HepG2 (cell line): ENCODE data around the gene DCDC2. TPM values are rescaled to one million over a fixed set of nuclear protein-coding genes. Genes with fewer than 3 reads are reported as not detected.

Experiments used
- BRD4 ChIP-seq: sonication (generic); formaldehyde crosslinking; IDR thresholded peaks from 2 replicates; pipeline ENCODE4 v1.4.0; 2020; ENCODE audit warnings: missing genetic modification reagents
- CAMTA2 ChIP-seq: sonication (generic); formaldehyde crosslinking; IDR thresholded peaks from 2 replicates; pipeline ENCODE4 v1.4.0; 2020; ENCODE audit warnings: mild to moderate bottlenecking, missing genetic modification reagents, borderline replicate concordance
- CHCHD3 ChIP-seq: sonication (generic); formaldehyde crosslinking; IDR thresholded peaks from 2 replicates; pipeline ENCODE4 v1.8.0; 2022; ENCODE audit warnings: mild to moderate bottlenecking, missing genetic modification reagents, moderate library complexity
- DNMT3B ChIP-seq: conservative IDR thresholded peaks from 2 replicates; pipeline ENCODE4 v1.6.1; 2016; ENCODE audit warnings: missing biosample characterization, control low read depth
- FOXK1 ChIP-seq: sonication (generic); formaldehyde crosslinking; IDR thresholded peaks from 2 replicates; pipeline ENCODE4 v1.4.0; 2020; ENCODE audit warnings: low read depth, missing genetic modification reagents, borderline replicate concordance
- HMGA1 ChIP-seq: sonication (generic); formaldehyde crosslinking; conservative IDR thresholded peaks from 2 replicates; pipeline ENCODE4 v1.4.0; 2020; ENCODE audit warnings: missing genetic modification reagents
- HOXA3 ChIP-seq: sonication (generic); formaldehyde crosslinking; IDR thresholded peaks from 2 replicates; pipeline ENCODE4 v1.5.0; 2020; ENCODE audit warnings: missing genetic modification reagents
- KAT2B ChIP-seq: fragments of 150-350 bp; IDR thresholded peaks from 2 replicates; pipeline ENCODE4 v1.6.1; 2014; ENCODE audit warnings: low read depth, low read length, borderline replicate concordance
- MATR3 ChIP-seq: sonication (generic); formaldehyde crosslinking; IDR thresholded peaks from 2 replicates; pipeline ENCODE4 v1.4.0; 2020; ENCODE audit warnings: missing genetic modification reagents
- MEF2D ChIP-seq: sonication (generic); formaldehyde crosslinking; IDR thresholded peaks from 2 replicates; pipeline ENCODE4 v1.5.1; 2020; ENCODE audit warnings: mild to moderate bottlenecking, missing genetic modification reagents
- MIER3 ChIP-seq: IDR thresholded peaks from 2 replicates; pipeline ENCODE4 v1.6.1; 2016; ENCODE audit warnings: missing compliant biosample characterization, borderline replicate concordance
- MTF2 ChIP-seq: sonication (generic); formaldehyde crosslinking; IDR thresholded peaks from 2 replicates; pipeline ENCODE4 v1.5.0; 2020; ENCODE audit warnings: missing genetic modification reagents, borderline replicate concordance
- NFE2L2 ChIP-seq: fragments of 150-350 bp; IDR thresholded peaks from 2 replicates; pipeline ENCODE4 v1.6.1; 2014; ENCODE audit warnings: low read length
- NR2F1 ChIP-seq, 2 experiments: fragments of 450-650 bp in 1 of 2; formaldehyde crosslinking in 1 of 2; IDR thresholded peaks; 2 replicates each; pipeline versions ENCODE4 v1.5.0 to v1.6.1; 2016 to 2020; ENCODE audit warnings: mild to moderate bottlenecking in 1 of 2, missing compliant biosample characterization in 1 of 2, missing genetic modification reagents in 1 of 2, moderate library complexity in 1 of 2
- PAF1 ChIP-seq: IDR thresholded peaks from 2 replicates; pipeline ENCODE4 v1.6.1; 2016; ENCODE audit warnings: missing genetic modification reagents, missing compliant biosample characterization
- PHB2 ChIP-seq: fragments of 450-650 bp; IDR thresholded peaks from 2 replicates; pipeline ENCODE4 v1.6.1; 2018; ENCODE audit not compliant: partially characterized antibody
- SOX6 ChIP-seq, 2 experiments: fragments of 450-650 bp in 1 of 2; sonication (generic) in 1 of 2; formaldehyde crosslinking in 1 of 2; IDR thresholded peaks; 2 replicates each; pipeline versions ENCODE4 v1.4.0 to v1.6.1; 2017 to 2020; ENCODE audit warnings: antibody characterized with exemption in 1 of 2, mild to moderate bottlenecking in 1 of 2, missing genetic modification reagents in 1 of 2
- SP1 ChIP-seq, 2 experiments: fragments of 450-650 bp in 1 of 2; sonication (generic) in 1 of 2; formaldehyde crosslinking in 1 of 2; IDR thresholded peaks; 2 replicates each; pipeline versions ENCODE4 v1.4.0 to v1.6.1; 2016 to 2020; ENCODE audit warnings: missing genetic modification reagents in 1 of 2
- ZBTB26 ChIP-seq: IDR thresholded peaks from 2 replicates; pipeline ENCODE4 v1.6.1; 2016; ENCODE audit warnings: missing compliant biosample characterization, missing genetic modification reagents, borderline replicate concordance
- ZFP36L2 ChIP-seq: sonication (generic); formaldehyde crosslinking; IDR thresholded peaks from 2 replicates; pipeline ENCODE4 v1.4.0; 2020; ENCODE audit warnings: missing genetic modification reagents
- ZFP62 ChIP-seq: sonication (generic); formaldehyde crosslinking; IDR thresholded peaks from 2 replicates; pipeline ENCODE4 v1.4.0; 2020; ENCODE audit warnings: missing genetic modification reagents
- ZFYVE20 ChIP-seq: sonication (generic); formaldehyde crosslinking; IDR thresholded peaks from 2 replicates; pipeline ENCODE4 v1.8.0; 2023; ENCODE audit warnings: low read depth, mild to moderate bottlenecking, moderate library complexity, missing genetic modification reagents, borderline replicate concordance
- ZNF414 ChIP-seq: sonication (generic); formaldehyde crosslinking; IDR thresholded peaks from 2 replicates; pipeline ENCODE4 v1.5.0; 2020; ENCODE audit warnings: missing genetic modification reagents
- ZNF607 ChIP-seq: sonication (generic); formaldehyde crosslinking; IDR thresholded peaks from 2 replicates; pipeline ENCODE4 v1.5.1; 2020; ENCODE audit warnings: missing genetic modification reagents, mild to moderate bottlenecking, borderline replicate concordance
- ZUFSP ChIP-seq: sonication (generic); formaldehyde crosslinking; IDR thresholded peaks from 2 replicates; pipeline ENCODE4 v1.9.0; 2021; ENCODE audit warnings: missing genetic modification reagents, mild to moderate bottlenecking, borderline replicate concordance
- polyA plus RNA-seq, 8 experiments: library from polyadenylated mRNA; depleted of rRNA in 3 of 8; stranded (reverse) in 7 of 8; unstranded in 1 of 8; fragments of >200 nt; fragmentation: Illumina TruSeq in 4 of 8; extraction: Trizol in 4 of 8; gene quantifications; 2 replicates each; pipeline versions ENCODE4 v1.2.1 to v1.2.3, GENCODE V29; 2011 to 2016; ENCODE audit warnings: low read depth in 4 of 8, missing spikeins in 1 of 8, mixed read lengths in 1 of 8; ENCODE audit not compliant: insufficient read depth in 1 of 8
- total RNA-seq, 5 experiments: library from RNA; depleted of rRNA; stranded (reverse); fragments of >200 nt; fragmentation: Illumina TruSeq; extraction: Trizol; gene quantifications; 2 replicates each; pipeline ENCODE4 v1.2.3, GENCODE V29; 2016; ENCODE audit warnings: low read depth in 1 of 5
- TF ChIP-seq, protein P1 (sequence below): sonication (generic); formaldehyde crosslinking; IDR thresholded peaks from 2 replicates; pipeline ENCODE4 v1.4.0; 2020; ENCODE audit warnings: missing genetic modification reagents

The DCDC2 gene
- total and polyA plus RNA-seq, 2 of the 13 experiments (the other 11 are each of a cell fraction or from before 2014, with no cell fraction given), result 9.0 to 36.2 TPM

- TF ChIP-seq PAF1 (CRISPR knock-in tag), result no peak
- TF ChIP-seq MEF2D, result peak; percentile 51; the same call in 1 of the 2 replicates
- peak; percentile 93 for TF ChIP-seq HOXA3 (CRISPR knock-in tag)
- TF ChIP-seq, protein P1, sequence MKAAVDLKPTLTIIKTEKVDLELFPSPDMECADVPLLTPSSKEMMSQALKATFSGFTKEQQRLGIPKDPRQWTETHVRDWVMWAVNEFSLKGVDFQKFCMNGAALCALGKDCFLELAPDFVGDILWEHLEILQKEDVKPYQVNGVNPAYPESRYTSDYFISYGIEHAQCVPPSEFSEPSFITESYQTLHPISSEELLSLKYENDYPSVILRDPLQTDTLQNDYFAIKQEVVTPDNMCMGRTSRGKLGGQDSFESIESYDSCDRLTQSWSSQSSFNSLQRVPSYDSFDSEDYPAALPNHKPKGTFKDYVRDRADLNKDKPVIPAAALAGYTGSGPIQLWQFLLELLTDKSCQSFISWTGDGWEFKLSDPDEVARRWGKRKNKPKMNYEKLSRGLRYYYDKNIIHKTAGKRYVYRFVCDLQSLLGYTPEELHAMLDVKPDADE (CRISPR knock-in tag), result 0 out of 2 replicates have a peak, but pooled peaks have one; percentile 56
- TF ChIP-seq ZFP36L2, result no peak
- peak; percentile 98 for TF ChIP-seq CAMTA2 (CRISPR knock-in tag)
- TF ChIP-seq NR2F1 (CRISPR knock-in tag; IDR thresholded peaks at IDR 0.05), result peak; percentile 16 to 86; a peak in 2 of 4 replicates
- TF ChIP-seq ZNF607, result peak; percentile 94
- no peak for TF ChIP-seq HMGA1
- TF ChIP-seq ZNF414, result peak; percentile 84
- TF ChIP-seq ZFYVE20, result peak; percentile 94
- TF ChIP-seq CHCHD3 (CRISPR knock-in tag), result peak; percentile 92
- TF ChIP-seq SOX6 (IDR thresholded peaks at IDR 0.05), result no peak
- TF ChIP-seq SOX6 (CRISPR knock-in tag; IDR thresholded peaks at IDR 0.05), result peak; percentile 79
- TF ChIP-seq NFE2L2, result no peak
- no peak for TF ChIP-seq FOXK1 (CRISPR knock-in tag)
- peak; percentile 32; the same call in 1 of the 2 replicates for TF ChIP-seq MTF2 (CRISPR knock-in tag)
- no peak for TF ChIP-seq PHB2
- TF ChIP-seq SP1 (IDR thresholded peaks at IDR 0.05), result no peak
- TF ChIP-seq SP1 (CRISPR knock-in tag; IDR thresholded peaks at IDR 0.05), result no peak
- TF ChIP-seq ZBTB26 (CRISPR knock-in tag), result peak; percentile 85
- no peak for TF ChIP-seq ZFP62 (CRISPR knock-in tag)
- peak; percentile 99 for TF ChIP-seq BRD4 (CRISPR knock-in tag)
- TF ChIP-seq MATR3 (CRISPR knock-in tag), result no peak
- TF ChIP-seq ZUFSP (CRISPR knock-in tag), result no peak
- no peak for TF ChIP-seq KAT2B
- TF ChIP-seq MIER3 (CRISPR knock-in tag), result peak; percentile 47; the same call in 1 of the 2 replicates
- peak; percentile 82; the same call in 1 of the 2 replicates for TF ChIP-seq DNMT3B (CRISPR knock-in tag)
These were observed 45.0 kb upstream of the DCDC2 start, which contains the start of gene MRS2 (continued) for GRCh38 chr6:24402697-24403500.
